Chondrocyte (in vitro differentiated cells): ENCODE data around the gene GLYR1. TPM values are rescaled to one million over a fixed set of nuclear protein-coding genes. Genes with fewer than 3 reads are reported as not detected.

Experiments used
- DNase-seq: peaks from one replicate; pipeline ENCODE4 v3.0.0; 2021; ENCODE audit warnings: mixed read lengths, low spot score
- H3K27ac Mint-ChIP-seq: one replicate; pipeline ENCODE4 v1.8.0; 2021; ENCODE audit warnings: mild to moderate bottlenecking, moderate library complexity, mixed read lengths; ENCODE audit not compliant: unreplicated experiment
- H3K27me3 Mint-ChIP-seq: 2 replicates; pipeline ENCODE4 v1.8.0; 2021; ENCODE audit warnings: low read depth, mixed read lengths
- H3K36me3 Mint-ChIP-seq: 2 replicates; pipeline ENCODE4 v1.8.0; 2021; ENCODE audit warnings: low read depth, mixed read lengths
- H3K4me1 Mint-ChIP-seq: 2 replicates; pipeline ENCODE4 v1.8.0; 2021; ENCODE audit warnings: low read depth, mild to moderate bottlenecking, mixed read lengths
- H3K4me3 Mint-ChIP-seq: one replicate; pipeline ENCODE4 v1.8.0; 2021; ENCODE audit warnings: mild to moderate bottlenecking, moderate library complexity, mixed read lengths; ENCODE audit not compliant: unreplicated experiment
- H3K9me3 Mint-ChIP-seq: 2 replicates; pipeline ENCODE4 v1.8.0; 2021; ENCODE audit warnings: low read depth, mixed read lengths
- CTCF ChIP-seq: fragments of 200-600 bp; sonication (generic); IDR thresholded peaks from 2 replicates; pipeline ENCODE4 v1.5.0; 2021; ENCODE audit warnings: antibody characterized with exemption, mild to moderate bottlenecking, moderate library complexity
- total RNA-seq: library from RNA; stranded (reverse); gene quantifications from 3 replicates; pipeline ENCODE4 v1.2.1, GENCODE V29; 2021

GLYR1 gene
- total RNA-seq, 1 donor from 2014 or later = 56.8 TPM

- DNase-seq = no peak
- H3K36me3 Mint-ChIP-seq = peaks cover 25% of the 10 kb centered on the region
- no peak for TF ChIP-seq CTCF
- H3K4me1 Mint-ChIP-seq = no peaks in the 10 kb centered on the region
- no peaks in the 10 kb centered on the region for H3K27me3 Mint-ChIP-seq
- no peaks in the 10 kb centered on the region for H3K9me3 Mint-ChIP-seq
- H3K27ac Mint-ChIP-seq = no peak overlapping the region
- no peak overlapping the region for H3K4me3 Mint-ChIP-seq
Measured at GRCh38 chr16:4833584-4833983, 13.5 kb downstream of the GLYR1 start.

GRCh38 chr16:4832698-4833343, 14.3 kb downstream of the GLYR1 start:
- Mint-ChIP-seq H3K36me3 (peaks cover 28% of the 10 kb centered on the region), H3K27ac (no peak overlapping the region), H3K4me1 (no peaks in the 10 kb centered on the region), H3K9me3 (no peaks in the 10 kb centered on the region), H3K4me3 (no peak overlapping the region), H3K27me3 (no peaks in the 10 kb centered on the region)
- no peak for TF ChIP-seq CTCF
- DNase-seq = no peak

- Mint-ChIP-seq H3K4me3 (no peak overlapping the region), H3K4me1 (no peaks in the 10 kb centered on the region), H3K36me3 (peaks cover 31% of the 10 kb centered on the region), H3K27ac (no peak overlapping the region), H3K27me3 (no peaks in the 10 kb centered on the region), H3K9me3 (no peaks in the 10 kb centered on the region)
- no peak for DNase-seq
- no peak for TF ChIP-seq CTCF
Measured at GRCh38 chr16:4831616-4832015, 15.5 kb downstream of the GLYR1 start.

- H3K36me3 Mint-ChIP-seq = peaks cover 33% of the 10 kb centered on the region
- H3K9me3 Mint-ChIP-seq = no peaks in the 10 kb centered on the region
- no peak overlapping the region for H3K27ac Mint-ChIP-seq
- no peaks in the 10 kb centered on the region for H3K27me3 Mint-ChIP-seq
- no peaks in the 10 kb centered on the region for H3K4me1 Mint-ChIP-seq
- no peak for DNase-seq
- no peak overlapping the region for H3K4me3 Mint-ChIP-seq
- TF ChIP-seq CTCF = no peak
Measured at GRCh38 chr16:4830408-4830807, 16.7 kb downstream of the GLYR1 start.

- H3K4me3 Mint-ChIP-seq = no peak overlapping the region
- no peaks in the 10 kb centered on the region for H3K27me3 Mint-ChIP-seq
- peaks cover 41% of the 10 kb centered on the region for H3K36me3 Mint-ChIP-seq
- no peaks in the 10 kb centered on the region for H3K9me3 Mint-ChIP-seq
- DNase-seq = no peak
- H3K27ac Mint-ChIP-seq = no peak overlapping the region
- no peak for TF ChIP-seq CTCF
- H3K4me1 Mint-ChIP-seq = no peaks in the 10 kb centered on the region
Measured at GRCh38 chr16:4828567-4829321, 18.3 kb downstream of the GLYR1 start.
